MM.1S (cell line): ENCODE data around the gene GALM.

Experiments used
- DNase-seq: peaks from one replicate; pipeline ENCODE4 v3.0.0-alpha.2; 2015
- H2AFZ ChIP-seq: fragments of 300-600 bp; sonication (generic); 2 replicates; pipeline ENCODE4 v1.6.0; 2016; ENCODE audit warnings: antibody characterized with exemption, low read length
- H3F3A ChIP-seq: fragments of 300-600 bp; sonication (generic); 2 replicates; pipeline ENCODE4 v1.6.1; 2016; ENCODE audit warnings: mild to moderate bottlenecking, antibody characterized with exemption, low read length, moderate library complexity, mixed read lengths; ENCODE audit not compliant: insufficient read depth
- H3K27ac ChIP-seq: fragments of 300-600 bp; sonication (generic); 2 replicates; pipeline ENCODE4 v1.5.1; 2016; ENCODE audit warnings: mild to moderate bottlenecking, low read length
- H3K27me3 ChIP-seq: fragments of 300-600 bp; sonication (generic); replicated peaks from 2 replicates; pipeline ENCODE4 v1.6.0; 2016; ENCODE audit warnings: low read length; ENCODE audit not compliant: insufficient read depth
- H3K36me3 ChIP-seq: fragments of 300-600 bp; sonication (generic); replicated peaks from 2 replicates; pipeline ENCODE4 v1.6.1; 2016; ENCODE audit warnings: mild to moderate bottlenecking, low read length, mixed read lengths; ENCODE audit not compliant: insufficient read depth
- H3K4me1 ChIP-seq: fragments of 300-600 bp; sonication (generic); 2 replicates; pipeline ENCODE4 v1.6.1; 2016; ENCODE audit warnings: low read length, mixed read lengths
- H3K4me2 ChIP-seq: fragments of 300-600 bp; sonication (generic); 2 replicates; pipeline ENCODE4 v1.6.0; 2016; ENCODE audit warnings: low read depth, low read length
- H3K4me3 ChIP-seq: fragments of 300-600 bp; sonication (generic); 2 replicates; pipeline ENCODE4 v1.5.1; 2016; ENCODE audit warnings: low read length, mixed read lengths
- H3K79me2 ChIP-seq: fragments of 300-600 bp; sonication (generic); 2 replicates; pipeline ENCODE4 v1.6.1; 2016; ENCODE audit warnings: mixed run types, low read length, mixed read lengths
- H3K9ac ChIP-seq: fragments of 300-600 bp; sonication (generic); 2 replicates; pipeline ENCODE4 v1.6.1; 2016; ENCODE audit warnings: low read length, mixed read lengths
- H3K9me2 ChIP-seq: fragments of 300-600 bp; sonication (generic); replicated peaks from 2 replicates; pipeline ENCODE4 v1.6.1; 2016; ENCODE audit warnings: mild to moderate bottlenecking, low read length, mixed read lengths; ENCODE audit not compliant: insufficient read depth
- H3K9me3 ChIP-seq: fragments of 300-600 bp; sonication (generic); replicated peaks from 2 replicates; pipeline ENCODE4 v1.6.1; 2016; ENCODE audit warnings: mild to moderate bottlenecking, low read length, mixed read lengths; ENCODE audit not compliant: insufficient read depth
- H4K20me1 ChIP-seq: fragments of 300-600 bp; sonication (generic); 2 replicates; pipeline ENCODE4 v1.6.1; 2016; ENCODE audit warnings: mild to moderate bottlenecking, low read length, moderate library complexity, mixed read lengths; ENCODE audit not compliant: insufficient read depth
- CTCF ChIP-seq: fragments of 300-600 bp; sonication (generic); IDR thresholded peaks from 2 replicates; pipeline ENCODE4 v1.5.1; 2016; ENCODE audit warnings: antibody characterized with exemption, low read length, mixed read lengths
- EZH2 ChIP-seq: fragments of 300-600 bp; sonication (generic); optimal IDR thresholded peaks from 2 replicates; pipeline ENCODE3; 2017; ENCODE audit warnings: low read depth, mild to moderate bottlenecking, antibody characterized with exemption, low read length, mixed read lengths
- EZH2phosphoT487 ChIP-seq: fragments of 300-600 bp; sonication (generic); IDR thresholded peaks from 2 replicates; pipeline ENCODE4 v1.6.1; 2018; ENCODE audit warnings: antibody characterized with exemption, low read length

The GALM gene

GRCh38 chr2:38652431-38653273, 13.3 kb upstream of the GALM start:
- no peak overlapping the region for H3K9ac ChIP-seq
- no peak overlapping the region for H2AFZ ChIP-seq
- H3K4me2 ChIP-seq = peak overlapping the region; percentile 28; the same call in 1 of the 2 replicates

GRCh38 chr2:38653380-38653714, 12.6 kb upstream of the GALM start:
- no peak overlapping the region for H3K4me2 ChIP-seq
- H3F3A ChIP-seq = peaks cover 13% of the 10 kb centered on the region
- DNase-seq = no peak
- H3K4me3 ChIP-seq = no peak overlapping the region
- H3K27ac ChIP-seq = no peak overlapping the region
- H4K20me1 ChIP-seq = no peaks in the 10 kb centered on the region
- H3K9ac ChIP-seq = no peak overlapping the region
- no peaks in the 10 kb centered on the region for H3K27me3 ChIP-seq
- H3K9me2 ChIP-seq = no peaks in the 10 kb centered on the region
- no peak for TF ChIP-seq EZH2
- no peak for TF ChIP-seq EZH2phosphoT487
- TF ChIP-seq CTCF = no peak
- H3K79me2 ChIP-seq = no peaks in the 10 kb centered on the region
- no peaks in the 10 kb centered on the region for H3K36me3 ChIP-seq
- no peak overlapping the region for H2AFZ ChIP-seq
- no peaks in the 10 kb centered on the region for H3K9me3 ChIP-seq
- H3K4me1 ChIP-seq = peaks cover 27% of the 10 kb centered on the region

More at GRCh38 chr2:38652431-38653273, 13.3 kb upstream of the GALM start:
- no peaks in the 10 kb centered on the region for H3K9me2 ChIP-seq
- no peak overlapping the region for H3K4me3 ChIP-seq
- no peaks in the 10 kb centered on the region for H3K27me3 ChIP-seq
- H3K27ac ChIP-seq = peak overlapping the region; percentile 21; the same call in 1 of the 2 replicates
- TF ChIP-seq CTCF (no peak), EZH2 (no peak), EZH2phosphoT487 (no peak)
- no peaks in the 10 kb centered on the region for H3K79me2 ChIP-seq
- H3K36me3 ChIP-seq = no peaks in the 10 kb centered on the region
- peaks cover 20% of the 10 kb centered on the region for H3F3A ChIP-seq
- H3K9me3 ChIP-seq = no peaks in the 10 kb centered on the region
- peaks cover 33% of the 10 kb centered on the region for H3K4me1 ChIP-seq
- H4K20me1 ChIP-seq = no peaks in the 10 kb centered on the region
- DNase-seq = peak; percentile 72

- Histone ChIP-seq H3K9me2 (no peaks in the 10 kb centered on the region), H4K20me1 (no peaks in the 10 kb centered on the region), H3K36me3 (no peaks in the 10 kb centered on the region), H3K4me1 (peaks cover 28% of the 10 kb centered on the region), H3F3A (peaks cover 12% of the 10 kb centered on the region), H3K27ac (no peak overlapping the region), H3K9ac (no peak overlapping the region), H3K27me3 (no peaks in the 10 kb centered on the region), H3K9me3 (no peaks in the 10 kb centered on the region), H3K4me2 (no peak overlapping the region), H3K79me2 (no peaks in the 10 kb centered on the region), H3K4me3 (no peak overlapping the region), H2AFZ (no peak overlapping the region)
- TF ChIP-seq CTCF (no peak), EZH2phosphoT487 (no peak), EZH2 (no peak)
- no peak for DNase-seq
Observed at GRCh38 chr2:38653715-38654527, 12.0 kb upstream of the GALM start.
